Stimulated activated CD8-positive, alpha-beta memory T cell treated with anti-CD3 and anti-CD28 coated beads, Interleukin-4, amount 100 ng/mL, for 1 hour (primary cell): ENCODE measurements around the gene ZP3.
"Not testable (repeated sequence)": the region's sequence is repeated elsewhere in the genome, so short reads cannot be mapped to it uniquely, and the experiment has no call there.

Experiments used
- DNase-seq, 2 donors: peaks; one replicate each; pipeline ENCODE4 v3.0.0-alpha.2; 2020; ENCODE audit warnings: low read depth in 2 of 2, low spot score in 1 of 2

ZP3 gene

DNA sequence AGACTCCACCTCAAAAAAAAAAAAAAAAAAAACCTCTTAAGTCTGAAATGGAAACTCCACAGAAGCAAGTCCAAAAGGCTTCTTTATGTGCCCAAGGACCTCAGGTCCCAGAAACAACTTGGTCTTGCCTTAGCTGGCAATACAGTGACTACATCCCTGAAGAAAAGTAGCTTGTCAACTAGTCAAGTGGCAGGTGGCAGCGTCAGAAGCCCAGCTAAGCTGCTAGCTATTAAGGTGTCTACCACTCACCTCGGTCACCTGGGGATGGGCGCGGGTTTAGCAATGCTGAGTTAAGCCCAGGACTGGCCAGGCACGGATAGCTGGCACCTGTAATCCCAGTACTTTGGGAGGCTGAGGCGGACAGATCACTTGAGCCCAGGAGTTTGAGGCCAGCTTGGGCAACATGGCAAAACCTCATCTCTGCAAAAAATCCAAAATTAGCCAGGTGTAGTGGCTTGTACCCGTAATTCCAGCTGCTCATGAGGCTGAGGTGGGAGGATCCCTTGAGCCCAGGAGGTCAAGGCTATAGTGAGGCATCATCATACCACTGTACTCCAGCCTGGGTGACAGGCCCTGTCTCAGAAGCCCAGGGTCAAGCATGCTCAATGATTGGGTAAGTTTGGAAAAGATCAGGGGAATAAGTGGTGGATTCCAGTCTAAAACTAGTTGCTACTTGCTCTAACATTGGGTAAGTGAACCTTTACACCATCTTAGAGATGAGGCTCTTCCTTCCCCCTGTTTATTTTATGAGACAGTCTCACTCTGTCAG, 14.6 kb downstream of the ZP3 start:
- not testable (repeated sequence) for DNase-seq

DNA sequence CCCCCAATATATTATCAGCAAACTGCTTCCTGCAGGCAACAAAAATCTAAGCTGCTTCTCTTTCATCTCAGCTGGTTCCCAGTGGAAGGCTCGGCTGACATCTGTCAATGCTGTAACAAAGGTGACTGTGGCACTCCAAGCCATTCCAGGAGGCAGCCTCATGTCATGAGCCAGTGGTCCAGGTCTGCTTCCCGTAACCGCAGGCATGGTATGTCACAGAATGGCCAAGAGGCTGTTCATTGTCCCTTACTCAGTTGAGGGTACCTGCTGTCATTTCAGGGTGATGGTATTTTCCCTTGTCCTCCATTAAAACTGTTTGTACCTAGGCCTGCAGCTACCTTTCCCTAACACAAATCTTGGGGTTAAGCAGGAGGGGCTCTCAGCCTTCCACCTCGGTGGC, 15.7 kb downstream of the ZP3 start:
- DNase-seq, result not testable (repeated sequence)

DNA sequence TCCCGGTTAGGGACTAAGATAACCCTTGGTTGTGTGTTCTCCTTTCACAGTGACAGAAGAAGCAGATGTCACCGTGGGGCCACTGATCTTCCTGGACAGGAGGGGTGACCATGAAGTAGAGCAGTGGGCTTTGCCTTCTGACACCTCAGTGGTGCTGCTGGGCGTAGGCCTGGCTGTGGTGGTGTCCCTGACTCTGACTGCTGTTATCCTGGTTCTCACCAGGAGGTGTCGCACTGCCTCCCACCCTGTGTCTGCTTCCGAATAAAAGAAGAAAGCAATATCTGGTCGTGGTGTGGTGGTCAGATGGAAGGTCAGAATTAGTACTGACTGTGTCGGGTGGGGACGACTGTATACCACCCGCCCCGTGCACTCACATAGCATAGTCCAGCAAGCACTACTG, 17.0 kb downstream of the ZP3 start:
- not testable (repeated sequence) for DNase-seq

DNA sequence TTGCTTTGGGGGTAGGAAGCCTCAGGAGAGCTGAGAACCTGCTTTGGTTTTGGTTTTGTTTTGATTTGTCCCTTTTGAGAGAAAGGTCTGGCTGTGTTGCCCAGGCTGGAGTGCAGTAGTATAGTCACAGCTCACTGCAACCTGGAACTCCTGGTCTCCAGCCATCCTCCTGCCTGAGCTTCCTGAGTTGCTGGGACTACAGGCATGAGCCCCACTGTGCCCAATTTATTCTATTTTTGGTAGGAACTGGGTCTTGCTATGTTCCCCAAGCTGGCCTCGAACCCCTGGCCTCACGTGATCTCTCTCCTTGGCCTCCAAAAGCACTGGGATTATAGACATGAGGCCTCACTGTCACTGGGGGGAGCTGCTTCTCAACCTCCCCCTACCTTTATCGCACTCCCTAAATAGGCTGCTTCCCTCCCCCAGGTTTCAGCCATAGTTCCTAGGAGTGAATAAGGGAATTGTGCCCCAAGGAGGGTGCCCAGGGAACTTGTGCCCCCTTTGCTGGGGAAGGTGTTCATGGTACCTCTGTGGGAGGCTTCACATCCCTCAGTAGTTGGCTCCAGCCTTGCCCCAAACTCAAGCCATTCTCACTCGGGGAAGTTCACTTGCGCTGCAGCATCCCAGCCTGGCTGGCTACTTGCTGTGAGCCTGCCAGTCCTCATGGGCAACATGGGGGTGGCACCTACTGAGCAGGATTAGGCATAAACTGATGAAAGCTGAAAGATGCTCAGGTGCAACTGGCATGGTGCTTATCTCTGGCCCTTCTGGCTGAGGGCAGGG, 18.1 kb downstream of the ZP3 start:
- not testable (repeated sequence) for DNase-seq

- not testable (repeated sequence) for DNase-seq
Measured at GRCh38 chr7:76443846-76444245, 19.1 kb downstream of the ZP3 start.

DNA sequence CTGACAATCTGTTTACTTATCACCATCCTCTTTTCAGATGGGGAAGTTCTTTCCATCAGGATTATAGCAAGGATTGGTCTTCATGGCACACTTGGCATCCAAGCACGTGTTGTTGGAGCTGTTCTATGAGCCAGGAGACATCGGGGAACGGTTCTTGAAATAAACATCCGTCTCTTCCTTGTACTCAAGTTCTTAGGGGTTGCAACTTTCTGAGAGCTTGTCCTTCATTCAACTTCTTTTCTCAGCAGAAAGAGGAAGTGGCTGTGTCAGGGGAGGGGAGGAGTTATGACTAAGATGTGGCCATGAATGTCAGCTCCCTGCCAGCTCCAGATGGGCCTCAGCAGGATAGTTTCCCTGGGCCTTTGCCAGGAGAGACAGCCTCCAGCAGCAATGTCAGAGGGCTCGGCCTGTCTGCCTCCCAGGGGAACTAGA, 20.8 kb downstream of the ZP3 start:
- DNase-seq, result not testable (repeated sequence)

DNA sequence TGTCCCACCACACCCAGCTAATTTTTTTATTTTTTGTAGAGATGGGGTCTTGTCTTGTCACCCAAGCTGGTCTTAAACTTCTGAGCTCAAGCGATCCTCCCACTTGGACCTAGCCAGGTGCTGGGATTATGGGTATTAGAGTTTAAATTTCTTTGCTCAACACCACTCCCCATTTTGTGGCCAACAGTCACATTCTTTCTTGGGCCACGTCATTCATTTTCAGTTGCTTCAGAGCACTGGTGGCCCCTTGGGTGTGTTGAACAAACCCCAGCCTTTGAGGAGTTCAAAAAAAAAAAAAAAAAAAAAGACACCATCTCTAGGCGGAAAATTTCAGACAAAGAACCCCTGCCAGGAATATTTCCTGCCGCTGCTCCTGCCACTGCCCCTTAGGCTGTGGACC, 32.3 kb downstream of the ZP3 start:
- DNase-seq, result not testable (repeated sequence)

DNA sequence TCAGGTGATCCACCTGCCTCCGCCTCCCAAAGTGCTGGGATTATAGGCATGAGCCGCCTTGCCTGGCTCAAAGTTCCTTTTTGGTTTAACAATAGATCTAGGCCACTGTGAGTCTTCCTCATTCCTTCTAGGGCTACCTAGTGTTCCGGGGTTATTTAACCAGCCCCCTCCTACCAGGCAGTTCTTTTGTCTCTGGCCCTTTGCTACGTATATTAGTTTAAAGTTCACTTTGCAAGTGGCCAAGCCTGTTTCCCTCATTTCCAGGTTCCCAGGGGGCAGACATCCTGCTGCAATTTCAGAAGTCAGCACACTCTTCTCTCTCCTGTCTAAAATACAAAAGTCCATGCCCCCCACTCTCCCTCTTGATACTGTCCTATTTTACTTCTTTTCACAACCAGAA, 33.8 kb downstream of the ZP3 start:
- DNase-seq, result not testable (repeated sequence)

GRCh38 chr7:76460767-76461166, 36.0 kb downstream of the ZP3 start:
- not testable (repeated sequence) for DNase-seq

DNA sequence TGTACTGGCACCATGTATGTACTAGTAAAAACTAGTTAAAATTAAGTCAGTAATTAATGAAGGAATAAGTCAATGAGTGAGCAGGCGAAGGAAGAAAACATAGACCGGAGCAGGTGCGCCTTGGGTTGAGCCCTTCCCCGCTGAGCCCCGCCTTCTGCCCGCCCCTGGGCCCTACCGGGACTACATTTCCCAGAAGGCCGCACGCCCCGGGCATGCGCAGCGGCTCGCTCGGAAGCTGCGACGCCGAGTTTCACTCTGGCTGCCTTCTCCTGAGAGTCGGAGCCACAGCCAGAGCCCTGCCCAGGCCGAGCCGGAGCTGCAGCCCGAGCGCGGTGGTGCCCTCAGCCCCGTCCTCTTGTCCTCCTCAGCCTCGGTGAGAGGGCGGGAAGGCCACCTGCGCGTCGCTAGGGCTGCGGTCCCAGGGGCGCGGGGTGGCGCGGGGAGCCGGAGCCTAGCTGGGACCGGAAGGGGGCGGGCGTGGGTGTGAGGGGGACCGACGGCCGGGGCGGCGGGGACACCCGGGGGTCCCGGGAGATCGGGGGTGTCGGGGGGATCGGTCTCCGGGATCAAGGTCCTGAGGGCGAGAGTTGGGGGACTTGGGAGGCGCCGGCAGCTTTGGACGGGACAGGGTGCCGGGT, 36.8 kb downstream of the ZP3 start, which contains the start of gene DTX2:
Gene DTX2, plus strand, starts transcription at position 246 of the 638 bp plus-strand sequence. CDS start 18,801 bp downstream, outside the sequence.
- peak; percentile 10 to 13 for DNase-seq

- not testable (repeated sequence) for DNase-seq
Measured at GRCh38 chr7:76462271-76462882, 37.6 kb downstream of the ZP3 start.

GRCh38 chr7:76464959-76465358, 40.2 kb downstream of the ZP3 start:
- not testable (repeated sequence) for DNase-seq

DNA sequence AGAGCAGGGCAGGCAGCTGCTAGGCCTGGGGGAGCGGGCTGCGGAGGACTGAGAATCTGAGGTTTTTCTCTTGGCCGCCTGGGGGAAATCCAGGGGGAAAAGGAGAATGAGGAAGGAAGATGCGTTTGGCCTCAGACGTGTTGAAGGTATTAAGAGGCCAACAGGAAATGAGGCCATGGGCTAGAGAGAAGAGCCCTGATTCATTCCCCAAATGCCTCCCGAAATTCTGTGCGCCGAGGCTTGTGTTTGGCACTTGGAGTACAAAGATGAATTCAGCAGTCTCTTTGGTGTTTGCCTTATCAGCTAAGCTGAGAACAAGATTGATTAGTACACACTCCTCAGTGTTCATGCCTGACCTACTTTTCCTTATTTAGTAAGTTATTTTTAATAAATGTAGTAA, 41.2 kb downstream of the ZP3 start:
- DNase-seq, result not testable (repeated sequence)

DNA sequence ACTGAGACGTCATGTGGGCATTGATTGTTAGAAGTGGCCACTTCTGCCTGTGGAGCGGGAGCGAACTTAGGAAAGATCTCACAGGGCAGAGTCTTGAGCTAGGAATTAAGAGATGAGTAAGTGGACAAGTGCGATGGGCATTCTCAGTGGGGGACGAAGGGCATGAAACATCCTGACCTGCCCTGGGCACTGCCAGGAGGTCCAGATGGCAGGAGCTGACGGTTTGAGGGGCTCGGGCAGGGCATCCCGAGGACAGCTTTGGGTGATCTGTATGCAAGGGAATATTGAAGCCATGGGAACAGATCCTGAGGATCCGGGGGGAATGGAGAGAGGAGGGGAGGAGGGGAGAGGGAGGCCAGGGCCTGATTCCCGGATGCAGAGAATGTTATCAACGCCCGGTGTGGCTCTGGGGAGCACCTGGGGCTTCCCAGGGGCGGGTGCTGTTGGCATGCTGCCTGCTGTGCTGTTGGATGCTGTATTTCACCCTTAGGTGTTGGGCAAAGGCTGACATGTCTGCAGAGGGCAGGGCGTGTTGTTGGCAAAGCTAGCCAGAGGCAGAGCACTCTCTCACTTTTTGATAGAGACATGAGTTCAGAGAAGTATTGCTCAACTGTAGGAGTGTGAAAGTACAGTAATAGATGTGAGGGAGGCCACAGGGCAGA, 43.1 kb downstream of the ZP3 start:
- not testable (repeated sequence) for DNase-seq

DNA sequence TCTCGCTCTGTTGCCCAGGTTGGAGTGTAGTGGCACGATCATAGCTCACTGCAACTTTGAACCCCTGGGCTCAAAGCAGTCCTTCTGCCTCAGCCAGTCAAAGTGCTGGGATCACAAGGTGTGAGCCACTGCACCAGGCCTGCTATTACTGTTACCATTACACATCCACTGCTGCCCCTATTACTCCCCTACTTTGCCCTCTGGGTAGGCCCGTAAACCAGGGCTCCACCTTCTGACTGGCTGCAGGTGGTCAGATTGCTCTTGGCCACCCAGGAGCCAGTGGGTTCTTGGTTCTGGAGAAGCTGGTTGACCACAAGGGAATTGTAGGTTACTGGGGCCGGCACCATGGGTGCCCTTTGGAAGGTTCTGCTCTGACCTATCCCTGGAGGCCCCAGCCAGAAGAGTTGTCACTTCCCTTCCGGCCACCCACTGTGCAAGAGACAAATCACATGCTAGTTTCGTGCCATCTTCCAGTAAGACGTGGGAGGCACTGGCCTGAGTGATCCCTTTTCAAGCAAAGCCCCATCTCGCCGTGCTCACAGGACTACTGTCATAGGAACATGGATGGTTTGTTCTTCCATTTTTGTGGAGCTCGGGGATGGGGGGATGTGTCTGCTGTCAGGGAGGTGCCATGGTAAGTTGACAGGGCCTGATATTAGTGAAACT, 46.9 kb downstream of the ZP3 start:
- not testable (repeated sequence) for DNase-seq

- not testable (repeated sequence) for DNase-seq
Measured at GRCh38 chr7:76473097-76473496, 48.3 kb downstream of the ZP3 start.

DNA sequence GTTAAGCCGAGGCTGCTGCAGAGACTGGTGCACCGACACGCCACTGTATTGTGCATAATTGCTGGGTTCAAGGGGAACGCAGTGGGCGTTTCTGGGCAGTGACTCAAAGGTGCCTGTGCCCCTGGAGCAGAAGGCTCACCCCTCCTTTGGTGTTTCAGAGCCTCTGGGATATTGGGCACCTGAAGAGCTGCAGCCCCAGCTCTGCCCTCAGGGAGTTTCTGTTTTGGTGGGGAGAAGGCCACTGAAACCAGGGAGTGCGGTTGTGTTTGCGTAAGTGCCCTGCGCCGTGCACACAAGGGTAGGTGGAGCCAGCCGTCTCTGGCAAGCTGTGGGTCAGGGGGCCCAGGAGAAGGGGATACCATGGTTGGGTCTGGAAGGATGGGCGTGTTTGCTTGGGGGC, 51.5 kb downstream of the ZP3 start:
- not testable (repeated sequence) for DNase-seq

- not testable (repeated sequence) for DNase-seq
Measured at GRCh38 chr7:76476742-76477474, 52.2 kb downstream of the ZP3 start.

- not testable (repeated sequence) for DNase-seq
Measured at GRCh38 chr7:76479628-76480027, 54.9 kb downstream of the ZP3 start.
